HepG2 (cell line): ENCODE data around the gene PKP4. TPM values are rescaled to one million over a fixed set of nuclear protein-coding genes. Genes with fewer than 3 reads are reported as not detected.

ENCODE experiments used
- ATF1 ChIP-seq: IDR thresholded peaks from 2 replicates; pipeline ENCODE4 v1.6.1; 2016; ENCODE audit warnings: mild to moderate bottlenecking, control low read depth
- ELF3 ChIP-seq: IDR thresholded peaks from 2 replicates; pipeline ENCODE4 v1.6.1; 2016; ENCODE audit warnings: missing genetic modification reagents, missing compliant biosample characterization
- EZH2 ChIP-seq: conservative IDR thresholded peaks from 2 replicates; pipeline ENCODE4 v1.6.1; 2012; ENCODE audit warnings: mild to moderate bottlenecking, low read depth, low read length, moderate library complexity
- GTF2F1 ChIP-seq: fragments of 150-350 bp; IDR thresholded peaks from 2 replicates; pipeline ENCODE4 v1.6.1; 2014; ENCODE audit warnings: low read length
- HHEX ChIP-seq: IDR thresholded peaks from 2 replicates; pipeline ENCODE4 v1.6.1; 2016; ENCODE audit warnings: control low read depth
- MAX ChIP-seq: IDR thresholded peaks from 2 replicates; pipeline ENCODE4 v1.6.1; 2012; ENCODE audit warnings: inconsistent platforms
- MED1 ChIP-seq: sonication (generic); formaldehyde crosslinking; IDR thresholded peaks from 2 replicates; pipeline ENCODE4 v1.4.0; 2020; ENCODE audit warnings: missing genetic modification reagents
- MLXIP ChIP-seq: sonication (generic); formaldehyde crosslinking; IDR thresholded peaks from 2 replicates; pipeline ENCODE4 v1.9.0; 2021; ENCODE audit warnings: missing genetic modification reagents, borderline replicate concordance
- PHF21A ChIP-seq: sonication (generic); formaldehyde crosslinking; IDR thresholded peaks from 2 replicates; pipeline ENCODE4 v1.5.0; 2020; ENCODE audit warnings: mild to moderate bottlenecking, missing genetic modification reagents
- PPARG ChIP-seq: conservative IDR thresholded peaks from 2 replicates; pipeline ENCODE4 v1.6.1; 2016; ENCODE audit warnings: missing biosample characterization, missing genetic modification reagents
- RARA ChIP-seq: IDR thresholded peaks from 2 replicates; pipeline ENCODE4 v1.6.1; 2016; ENCODE audit warnings: missing genetic modification reagents, missing compliant biosample characterization
- RELA ChIP-seq: sonication (generic); formaldehyde crosslinking; IDR thresholded peaks from 2 replicates; pipeline ENCODE4 v1.4.0; 2020; ENCODE audit warnings: missing genetic modification reagents
- SIX1 ChIP-seq: sonication (generic); formaldehyde crosslinking; IDR thresholded peaks from 2 replicates; pipeline ENCODE4 v1.4.0; 2020; ENCODE audit warnings: missing genetic modification reagents, borderline replicate concordance
- SOX5 ChIP-seq: IDR thresholded peaks from 2 replicates; pipeline ENCODE4 v1.6.1; 2016; ENCODE audit warnings: borderline replicate concordance
- SP2 ChIP-seq: sonication (generic); formaldehyde crosslinking; IDR thresholded peaks from 2 replicates; pipeline ENCODE4 v1.5.1; 2020; ENCODE audit warnings: mild to moderate bottlenecking, missing genetic modification reagents
- TEAD3 ChIP-seq: optimal IDR thresholded peaks from 2 replicates; pipeline ENCODE3; 2016; ENCODE audit warnings: borderline replicate concordance
- ZFP1 ChIP-seq: IDR thresholded peaks from 2 replicates; pipeline ENCODE4 v1.6.1; 2016
- ZMAT3 ChIP-seq: sonication (generic); formaldehyde crosslinking; conservative IDR thresholded peaks from 2 replicates; pipeline ENCODE4 v1.7.0; 2021; ENCODE audit warnings: missing genetic modification reagents
- ZNF124 ChIP-seq: sonication (generic); formaldehyde crosslinking; IDR thresholded peaks from 2 replicates; pipeline ENCODE4 v1.4.0; 2020; ENCODE audit warnings: missing genetic modification reagents
- ZNF335 ChIP-seq: sonication (generic); formaldehyde crosslinking; IDR thresholded peaks from 2 replicates; pipeline ENCODE4 v1.4.0; 2020; ENCODE audit warnings: missing genetic modification reagents
- ZNF34 ChIP-seq: sonication (generic); formaldehyde crosslinking; IDR thresholded peaks from 2 replicates; pipeline ENCODE4 v1.4.0; 2020; ENCODE audit warnings: mild to moderate bottlenecking, missing genetic modification reagents, borderline replicate concordance
- ZNF660 ChIP-seq: sonication (generic); formaldehyde crosslinking; IDR thresholded peaks from 2 replicates; pipeline ENCODE4 v1.5.1; 2020; ENCODE audit warnings: mild to moderate bottlenecking, low read depth, missing genetic modification reagents, borderline replicate concordance
- polyA plus RNA-seq, 8 experiments: library from polyadenylated mRNA; depleted of rRNA in 3 of 8; stranded (reverse) in 7 of 8; unstranded in 1 of 8; fragments of >200 nt; fragmentation: Illumina TruSeq in 4 of 8; extraction: Trizol in 4 of 8; gene quantifications; 2 replicates each; pipeline versions ENCODE4 v1.2.1 to v1.2.3, GENCODE V29; 2011 to 2016; ENCODE audit warnings: low read depth in 4 of 8, missing spikeins in 1 of 8, mixed read lengths in 1 of 8; ENCODE audit not compliant: insufficient read depth in 1 of 8
- total RNA-seq, 5 experiments: library from RNA; depleted of rRNA; stranded (reverse); fragments of >200 nt; fragmentation: Illumina TruSeq; extraction: Trizol; gene quantifications; 2 replicates each; pipeline ENCODE4 v1.2.3, GENCODE V29; 2016; ENCODE audit warnings: low read depth in 1 of 5
- TF ChIP-seq, protein P1 (sequence below): sonication (generic); formaldehyde crosslinking; IDR thresholded peaks from 2 replicates; pipeline ENCODE4 v1.4.0; 2020; ENCODE audit warnings: missing genetic modification reagents
- TF ChIP-seq, protein P2 (sequence below): sonication (generic); formaldehyde crosslinking; IDR thresholded peaks from 2 replicates; pipeline ENCODE4 v1.5.0; 2020; ENCODE audit warnings: missing genetic modification reagents
- TF ChIP-seq, protein P3 (sequence below): sonication (generic); IDR thresholded peaks from 2 replicates; pipeline ENCODE4 v1.6.1; 2016; ENCODE audit warnings: low read depth, borderline replicate concordance

The PKP4 gene
- total and polyA plus RNA-seq, 2 of the 13 experiments (the other 11 are each of a cell fraction or from before 2014, with no cell fraction given), result 80.9 to 90.5 TPM

DNA sequence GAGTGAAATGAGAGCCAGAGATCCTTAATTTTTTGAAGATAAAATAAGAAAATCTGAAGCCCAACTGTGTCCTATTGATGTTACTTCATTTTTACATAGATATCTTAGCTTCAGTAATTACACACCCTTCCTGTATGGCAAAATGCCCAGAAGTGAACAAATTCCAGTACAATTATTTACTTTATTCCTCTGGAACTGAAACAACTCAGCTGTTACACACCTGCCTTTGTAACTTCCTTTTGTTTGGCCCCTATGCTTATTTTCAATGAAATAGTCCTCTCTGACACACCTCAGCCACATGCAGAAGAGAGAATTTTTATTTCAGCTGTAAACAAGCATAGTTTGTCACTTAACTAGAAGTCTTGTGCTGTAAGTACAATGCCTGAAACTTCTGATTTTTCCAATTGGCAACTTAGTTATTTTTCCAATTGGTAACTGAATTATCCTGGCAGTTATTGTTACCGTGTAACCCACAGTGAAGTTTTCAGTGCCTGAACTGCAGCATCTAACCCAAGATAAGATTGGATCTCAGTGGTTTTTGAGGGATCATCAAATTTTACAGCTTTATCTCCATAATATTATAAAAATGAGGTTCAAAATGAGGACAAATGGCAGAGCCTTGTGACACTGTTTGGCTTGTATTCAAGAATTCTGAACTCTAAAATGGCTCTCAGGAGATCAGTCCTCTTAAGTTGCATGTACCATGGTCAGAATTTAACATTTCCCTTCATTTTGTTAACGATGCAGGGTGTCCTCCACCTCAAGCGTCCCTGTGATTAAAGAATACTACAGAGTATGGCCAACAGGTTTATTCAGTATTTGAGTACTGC, 82.6 kb downstream of the PKP4 start (continued):
- 0 out of 2 replicates have a peak, but pooled peaks have one; percentile 22 for TF ChIP-seq RARA (CRISPR knock-in tag)
- TF ChIP-seq ZMAT3 (CRISPR knock-in tag), result no peak
- TF ChIP-seq PHF21A (CRISPR knock-in tag), result no peak
- 0 out of 2 replicates have a peak, but pooled peaks have one; percentile 44 for TF ChIP-seq ZNF124
- TF ChIP-seq ATF1 (CRISPR knock-in tag), result no peak
- peak; percentile 98 for TF ChIP-seq SOX5 (CRISPR knock-in tag)
- TF ChIP-seq, protein P1, sequence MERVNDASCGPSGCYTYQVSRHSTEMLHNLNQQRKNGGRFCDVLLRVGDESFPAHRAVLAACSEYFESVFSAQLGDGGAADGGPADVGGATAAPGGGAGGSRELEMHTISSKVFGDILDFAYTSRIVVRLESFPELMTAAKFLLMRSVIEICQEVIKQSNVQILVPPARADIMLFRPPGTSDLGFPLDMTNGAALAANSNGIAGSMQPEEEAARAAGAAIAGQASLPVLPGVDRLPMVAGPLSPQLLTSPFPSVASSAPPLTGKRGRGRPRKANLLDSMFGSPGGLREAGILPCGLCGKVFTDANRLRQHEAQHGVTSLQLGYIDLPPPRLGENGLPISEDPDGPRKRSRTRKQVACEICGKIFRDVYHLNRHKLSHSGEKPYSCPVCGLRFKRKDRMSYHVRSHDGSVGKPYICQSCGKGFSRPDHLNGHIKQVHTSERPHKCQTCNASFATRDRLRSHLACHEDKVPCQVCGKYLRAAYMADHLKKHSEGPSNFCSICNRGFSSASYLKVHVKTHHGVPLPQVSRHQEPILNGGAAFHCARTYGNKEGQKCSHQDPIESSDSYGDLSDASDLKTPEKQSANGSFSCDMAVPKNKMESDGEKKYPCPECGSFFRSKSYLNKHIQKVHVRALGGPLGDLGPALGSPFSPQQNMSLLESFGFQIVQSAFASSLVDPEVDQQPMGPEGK (CRISPR knock-in tag), result no peak; the same call in 1 of the 2 replicates
- peak; percentile 98 for TF ChIP-seq ELF3 (CRISPR knock-in tag)
- no peak for TF ChIP-seq MLXIP (CRISPR knock-in tag)
- no peak for TF ChIP-seq RELA (CRISPR knock-in tag)
- TF ChIP-seq ZNF34 (CRISPR knock-in tag), result no peak
- TF ChIP-seq TEAD3 (CRISPR knock-in tag), result peak; percentile 69
- TF ChIP-seq HHEX (CRISPR knock-in tag), result no peak
- TF ChIP-seq MED1 (CRISPR knock-in tag), result peak; percentile 45; the same call in 1 of the 2 replicates
- TF ChIP-seq GTF2F1, result no peak
- TF ChIP-seq, protein P2, sequence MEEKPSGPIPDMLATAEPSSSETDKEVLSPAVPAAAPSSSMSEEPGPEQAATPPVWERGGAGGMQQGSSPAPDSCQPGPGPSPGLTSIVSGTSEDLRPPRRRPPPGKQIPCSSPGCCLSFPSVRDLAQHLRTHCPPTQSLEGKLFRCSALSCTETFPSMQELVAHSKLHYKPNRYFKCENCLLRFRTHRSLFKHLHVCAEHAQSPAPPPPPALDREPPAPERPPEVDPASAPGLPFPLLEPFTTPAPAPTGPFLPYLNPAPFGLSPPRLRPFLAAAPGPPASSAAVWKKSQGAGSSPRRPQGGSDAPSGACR (CRISPR knock-in tag), result 0 out of 2 replicates have a peak, but pooled peaks have one; percentile 34
- TF ChIP-seq ZNF335, result no peak
- TF ChIP-seq PPARG, result peak; percentile 45; the same call in 1 of the 2 replicates
- 0 out of 2 replicates have a peak, but pooled peaks have one; percentile 34 for TF ChIP-seq SIX1
- TF ChIP-seq ZNF660 (CRISPR knock-in tag), result no peak
- peak; percentile 24; the same call in 1 of the 2 replicates for TF ChIP-seq MAX
- peak; percentile 52; the same call in 1 of the 2 replicates for TF ChIP-seq ZFP1
- no peak for TF ChIP-seq EZH2
- TF ChIP-seq, protein P3, sequence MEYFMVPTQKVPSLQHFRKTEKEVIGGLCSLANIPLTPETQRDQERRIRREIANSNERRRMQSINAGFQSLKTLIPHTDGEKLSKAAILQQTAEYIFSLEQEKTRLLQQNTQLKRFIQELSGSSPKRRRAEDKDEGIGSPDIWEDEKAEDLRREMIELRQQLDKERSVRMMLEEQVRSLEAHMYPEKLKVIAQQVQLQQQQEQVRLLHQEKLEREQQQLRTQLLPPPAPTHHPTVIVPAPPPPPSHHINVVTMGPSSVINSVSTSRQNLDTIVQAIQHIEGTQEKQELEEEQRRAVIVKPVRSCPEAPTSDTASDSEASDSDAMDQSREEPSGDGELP, result peak; percentile 96
- no peak for TF ChIP-seq SP2
